ENCODE measurements around the gene BAIAP3.

Gene BAIAP3

GRCh38 chr16:1354815-1355540, 21.5 kb downstream of the BAIAP3 start:
- DNase-seq (ENCODE audit: low read depth, low spot score) = no peak
- no peak overlapping the region for H3K4me3 ChIP-seq (ENCODE audit: low read length)

DNA sequence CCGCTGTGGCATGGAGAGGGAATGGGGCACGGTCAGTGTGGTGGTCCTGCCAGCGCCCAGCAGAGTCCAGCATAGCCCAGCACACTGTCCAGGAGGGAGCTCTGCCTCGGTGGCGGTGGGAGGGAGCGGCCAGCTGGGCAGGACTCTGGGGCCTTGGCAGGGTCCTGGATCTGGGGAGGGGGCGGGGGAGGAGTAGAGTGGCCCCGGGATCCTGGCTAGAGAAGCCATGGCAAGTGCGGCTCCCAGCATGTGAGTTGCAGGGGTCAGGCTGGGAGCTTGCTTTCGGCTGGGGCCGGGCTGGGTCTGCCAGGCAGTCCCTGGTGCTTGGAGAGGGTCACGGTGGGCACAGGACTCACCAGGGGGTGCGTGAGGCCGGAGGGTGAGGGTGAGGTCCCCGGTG, 22.1 kb downstream of the BAIAP3 start:
- no peak for DNase-seq (ENCODE audit: low read depth, low spot score)
- no peak overlapping the region for H3K4me3 ChIP-seq (ENCODE audit: low read length)

DNA sequence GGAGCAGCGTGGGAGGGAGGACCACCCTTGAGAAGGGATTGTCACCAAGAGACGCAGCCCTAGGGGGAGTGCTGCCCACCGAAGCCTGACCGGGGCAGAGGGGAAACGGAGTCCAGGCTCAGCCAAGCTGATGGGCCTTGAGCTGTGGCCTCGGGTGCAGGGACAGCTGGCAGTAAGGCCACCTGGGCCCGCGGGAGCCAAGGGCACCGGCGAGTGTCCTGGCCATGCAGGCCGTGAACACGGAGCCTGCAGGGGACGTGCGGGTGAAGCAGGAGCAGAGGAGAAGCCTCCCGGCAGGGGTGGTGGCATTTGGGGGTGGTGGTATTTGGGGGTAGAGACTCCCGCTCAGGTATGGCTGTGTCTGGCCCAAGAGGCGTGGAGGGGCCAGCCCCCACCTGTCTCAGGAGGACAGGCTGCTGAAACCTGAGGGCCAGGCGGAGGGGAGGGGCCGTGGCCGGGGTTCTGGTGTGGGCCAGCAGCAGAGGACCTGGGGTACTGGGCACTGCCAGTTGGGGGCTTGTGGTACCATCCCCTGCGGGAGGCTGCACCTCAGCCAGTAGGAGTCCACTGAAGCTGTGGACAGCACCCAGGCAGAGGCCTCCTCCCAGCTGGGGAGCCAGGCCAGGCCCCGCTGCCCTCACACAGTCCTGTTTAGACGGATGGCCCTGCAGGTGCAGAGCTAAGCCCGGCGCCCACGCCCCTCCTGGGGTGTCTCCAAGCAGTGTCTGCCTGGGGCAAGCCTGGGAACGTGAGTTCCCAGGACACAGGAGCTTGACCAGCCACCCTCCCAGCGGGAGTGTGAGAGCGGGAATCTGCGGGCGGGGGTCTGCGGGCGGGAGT, 22.8 kb downstream of the BAIAP3 start:
- DNase-seq (ENCODE audit: low read depth, low spot score) = no peak
- no peak overlapping the region for H3K4me3 ChIP-seq (ENCODE audit: low read length)

DNA sequence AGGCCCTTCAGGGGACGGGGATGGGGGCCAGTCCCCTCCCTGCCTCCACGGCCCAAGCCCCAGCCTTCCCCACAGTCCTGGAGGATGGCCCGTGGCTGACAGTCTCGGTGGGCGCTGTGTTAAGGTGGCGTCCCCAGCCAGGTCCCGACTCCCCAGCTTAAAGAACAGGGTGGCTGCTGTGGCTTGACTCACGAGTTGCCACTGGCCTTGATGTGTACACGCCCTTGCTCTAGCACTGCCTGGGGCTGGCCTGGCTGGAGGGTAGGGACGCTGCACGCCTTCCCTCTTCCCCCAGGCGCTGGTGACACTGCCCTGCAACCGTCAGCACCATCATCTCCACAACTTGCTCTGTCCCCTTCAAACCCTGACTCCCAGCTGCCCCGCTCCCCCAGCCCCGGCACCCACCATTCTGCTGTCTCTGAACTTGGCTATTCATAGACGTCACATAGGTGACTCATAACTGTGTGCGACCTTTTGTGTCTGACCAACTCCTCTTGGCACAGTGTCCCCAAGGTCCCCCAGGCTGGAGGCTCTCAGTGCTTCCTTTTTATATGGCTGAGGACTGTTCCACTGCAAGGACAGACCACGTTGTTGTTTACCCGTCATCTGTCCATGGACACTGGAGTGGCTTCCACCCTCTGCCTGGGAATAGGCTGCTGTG, 24.6 kb downstream of the BAIAP3 start:
- no peak for DNase-seq (ENCODE audit: low read depth, low spot score)
- no peak overlapping the region for H3K4me3 ChIP-seq (ENCODE audit: low read length)

DNA sequence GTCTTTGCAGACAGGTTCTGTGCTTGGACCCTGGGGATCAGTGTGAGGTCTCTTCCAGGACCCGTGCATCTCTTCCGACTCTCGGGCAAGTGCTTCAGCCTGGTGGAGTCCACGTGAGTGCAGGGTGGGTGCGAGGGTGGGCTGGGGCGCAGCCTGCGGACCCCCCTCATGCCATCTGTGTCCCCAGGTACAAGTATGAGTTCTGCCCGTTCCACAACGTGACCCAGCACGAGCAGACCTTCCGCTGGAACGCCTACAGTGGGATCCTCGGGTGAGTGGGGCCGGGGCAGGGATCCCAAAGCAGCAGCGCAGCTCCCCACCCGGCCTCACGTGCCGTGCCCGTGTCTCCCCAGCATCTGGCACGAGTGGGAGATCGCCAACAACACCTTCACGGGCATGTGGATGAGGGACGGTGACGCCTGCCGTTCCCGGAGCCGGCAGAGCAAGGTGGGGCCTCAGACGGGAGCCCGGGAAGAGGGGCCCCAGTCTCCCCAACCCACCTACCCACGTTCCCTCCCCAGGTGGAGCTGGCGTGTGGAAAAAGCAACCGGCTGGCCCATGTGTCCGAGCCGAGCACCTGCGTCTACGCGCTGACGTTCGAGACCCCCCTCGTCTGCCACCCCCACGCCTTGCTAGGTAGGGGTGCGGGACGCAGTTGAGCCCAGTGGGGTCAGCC, 28.4 kb downstream of the BAIAP3 start:
- no peak overlapping the region for H3K4me3 ChIP-seq (ENCODE audit: low read length)
- no peak for DNase-seq (ENCODE audit: low read depth, low spot score)

DNA sequence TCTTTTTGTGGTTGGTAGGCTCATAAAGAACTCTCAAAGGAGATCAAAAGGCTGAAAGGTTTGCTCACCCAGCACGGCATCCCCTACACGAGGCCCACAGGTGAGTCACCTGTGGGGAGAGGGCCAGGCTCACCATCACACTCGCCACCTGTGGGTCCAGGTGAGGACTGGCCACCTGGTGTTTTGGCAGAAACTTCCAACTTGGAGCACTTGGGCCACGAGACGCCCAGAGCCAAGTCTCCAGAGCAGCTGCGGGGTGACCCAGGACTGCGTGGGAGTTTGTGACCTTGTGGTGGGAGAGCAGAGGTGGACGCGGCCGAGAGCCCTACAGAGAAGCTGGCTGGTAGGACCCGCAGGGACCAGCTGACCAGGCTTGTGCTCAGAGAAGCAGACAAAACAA, 29.4 kb downstream of the BAIAP3 start:
- no peak overlapping the region for H3K4me3 ChIP-seq (ENCODE audit: low read length)

DNA sequence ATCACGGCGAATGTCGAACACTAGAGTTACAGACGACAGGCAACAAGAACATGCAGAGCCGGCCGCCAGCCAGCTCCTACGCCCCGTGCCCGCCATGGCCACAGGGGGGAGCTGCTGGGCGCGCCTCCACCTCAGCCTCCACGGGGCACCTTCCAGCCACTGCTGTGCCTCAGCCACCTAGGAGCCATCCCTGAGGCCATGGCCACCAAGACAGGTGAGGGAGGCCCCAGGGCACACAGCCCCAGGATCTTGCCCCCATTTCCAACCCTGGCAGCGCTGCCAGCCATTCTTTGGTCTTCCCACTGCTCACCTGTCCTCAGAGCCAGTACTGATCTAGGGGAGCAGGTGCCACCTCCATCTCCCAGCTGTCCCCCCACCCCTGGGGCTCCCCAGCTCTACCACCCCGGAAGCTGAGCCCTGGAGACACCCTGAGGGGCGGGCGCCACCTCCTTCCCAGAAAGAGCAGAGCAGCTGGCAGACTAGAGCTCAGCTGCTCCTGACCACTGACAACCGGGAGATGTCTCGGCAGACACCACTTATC, 30.1 kb downstream of the BAIAP3 start:
- DNase-seq (ENCODE audit: low read depth, low spot score) = peak; percentile 22
- H3K4me3 ChIP-seq (ENCODE audit: low read length) = no peak overlapping the region

More for the DNA sequence above, 29.4 kb downstream of the BAIAP3 start:
- DNase-seq (ENCODE audit: low read depth, low spot score) = no peak

- no peak overlapping the region for H3K4me3 ChIP-seq (ENCODE audit: low read length)
- no peak for DNase-seq (ENCODE audit: low read depth, low spot score)
Observed at GRCh38 chr16:1364510-1364909, 31.1 kb downstream of the BAIAP3 start.

GRCh38 chr16:1366060-1366711, 32.7 kb downstream of the BAIAP3 start:
- H3K4me3 ChIP-seq (ENCODE audit: low read length) = no peak overlapping the region
- no peak for DNase-seq (ENCODE audit: low read depth, low spot score)

DNA sequence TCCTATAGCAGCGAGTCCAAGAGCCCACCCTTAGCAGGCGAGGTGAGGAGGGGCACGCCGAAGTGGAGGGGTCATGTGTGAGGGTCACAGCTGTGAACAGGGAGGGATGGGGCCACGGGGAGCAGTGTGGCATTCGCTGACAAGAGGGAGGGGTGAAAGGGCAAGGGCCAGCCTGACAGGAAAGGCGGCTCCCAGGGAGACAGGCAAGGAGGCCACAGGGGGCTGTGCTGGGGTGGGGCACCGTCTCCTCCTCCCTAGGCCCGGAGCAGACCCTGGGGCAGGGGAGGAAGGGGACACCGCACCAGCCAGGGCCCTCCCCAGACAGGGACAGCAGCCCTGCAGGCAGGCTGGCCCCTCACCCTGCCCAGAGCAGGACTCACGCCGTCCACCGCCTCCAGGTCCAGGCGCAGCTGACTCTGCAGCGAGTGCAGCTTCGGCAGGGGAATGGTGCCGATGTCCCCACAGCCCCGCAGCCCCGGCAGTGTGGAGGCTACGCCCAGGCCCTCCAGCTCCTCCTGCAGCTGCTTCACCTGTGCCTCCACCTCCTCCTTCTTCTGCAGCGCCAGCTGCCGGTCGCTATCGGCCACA, 33.4 kb downstream of the BAIAP3 start:
- DNase-seq (ENCODE audit: low read depth, low spot score) = no peak
- no peak overlapping the region for H3K4me3 ChIP-seq (ENCODE audit: low read length)

DNA sequence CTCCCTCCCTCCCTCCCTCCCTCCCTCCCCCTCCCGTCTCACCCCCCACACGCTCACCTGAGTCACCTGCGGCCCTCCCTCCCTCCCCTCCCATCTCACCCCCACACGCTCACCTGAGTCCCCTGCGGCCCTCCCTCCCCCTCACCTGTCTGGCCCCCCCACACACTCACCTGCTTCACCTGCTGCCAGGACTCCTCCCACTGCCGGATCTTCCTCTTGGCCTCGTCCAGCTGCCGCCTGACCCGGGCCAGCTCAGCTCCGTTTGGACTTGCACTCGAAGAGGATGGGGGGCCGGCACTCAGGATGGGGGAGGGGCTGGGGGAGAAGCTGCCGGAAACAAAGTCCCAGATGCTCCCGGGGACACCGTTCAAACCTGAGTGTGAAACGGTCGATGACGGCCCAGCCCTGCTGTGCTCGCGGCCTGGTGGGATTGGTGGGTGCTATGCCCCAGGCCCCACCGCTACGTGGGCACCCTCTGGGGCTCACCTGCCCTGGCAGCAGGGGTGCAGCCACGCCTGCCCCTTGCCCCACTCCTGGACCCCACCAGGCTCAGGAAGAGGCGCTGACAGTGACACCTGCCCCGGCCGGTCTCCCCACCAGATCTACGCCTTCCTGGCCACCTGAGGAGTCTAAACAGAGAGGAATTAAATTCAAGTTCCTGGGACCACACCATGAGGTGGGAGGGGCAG, 34.2 kb downstream of the BAIAP3 start:
- H3K4me3 ChIP-seq (ENCODE audit: low read length) = no peak overlapping the region
- DNase-seq (ENCODE audit: low read depth, low spot score) = no peak

DNA sequence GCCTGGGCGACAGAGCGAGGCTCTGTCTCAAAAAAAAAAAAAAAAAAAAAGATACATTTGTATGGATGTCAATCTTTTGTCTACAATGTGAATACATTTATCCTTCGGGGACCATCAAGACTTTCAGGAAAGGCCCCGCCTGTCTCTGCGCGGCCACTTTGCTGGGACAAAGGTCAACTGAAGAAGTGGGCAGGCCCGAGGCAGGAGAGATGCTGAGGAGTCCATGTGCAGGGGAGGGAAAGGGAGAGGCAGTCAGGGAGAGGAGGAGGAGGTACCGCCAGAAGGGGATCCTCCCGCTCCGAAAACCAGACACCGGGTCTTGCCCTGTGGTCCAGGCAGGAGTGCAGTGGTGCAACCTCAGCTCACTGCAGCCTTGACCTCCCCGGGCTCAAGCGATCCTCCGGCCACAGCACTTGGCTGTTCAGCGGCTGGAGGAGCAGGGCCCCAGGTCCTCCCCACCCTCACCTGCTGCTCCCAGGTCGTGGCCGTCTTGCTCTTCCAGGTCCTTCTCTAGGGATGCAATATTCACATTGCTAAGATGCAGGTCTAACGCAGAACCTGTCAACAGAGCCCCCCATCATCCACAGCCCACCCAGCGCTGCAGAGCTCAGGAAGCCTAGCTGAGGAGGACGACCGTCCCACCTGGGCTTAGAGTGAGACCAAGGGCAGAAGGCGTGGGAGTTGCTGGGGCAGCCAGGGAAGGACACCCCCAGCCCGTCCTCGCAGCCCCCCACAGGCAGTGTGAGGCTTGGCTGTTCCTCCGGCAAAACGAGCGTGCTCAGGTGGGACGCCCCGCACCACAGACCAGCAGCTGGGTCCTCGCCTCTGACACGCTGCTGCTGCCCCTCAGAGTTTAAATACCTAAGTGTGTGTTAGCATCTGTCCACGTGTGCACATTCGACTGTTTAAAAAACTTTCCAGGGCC, 37.9 kb downstream of the BAIAP3 start:
- DNase-seq (ENCODE audit: low read depth, low spot score) = no peak
- no peak overlapping the region for H3K4me3 ChIP-seq (ENCODE audit: low read length)

- H3K4me3 ChIP-seq (ENCODE audit: low read length) = no peak overlapping the region
- no peak for DNase-seq (ENCODE audit: low read depth, low spot score)
Observed at GRCh38 chr16:1372292-1372950, 39.0 kb downstream of the BAIAP3 start.

- no peak for DNase-seq (ENCODE audit: low read depth, low spot score)
Observed at GRCh38 chr16:1374418-1375297, 41.2 kb downstream of the BAIAP3 start.

DNA sequence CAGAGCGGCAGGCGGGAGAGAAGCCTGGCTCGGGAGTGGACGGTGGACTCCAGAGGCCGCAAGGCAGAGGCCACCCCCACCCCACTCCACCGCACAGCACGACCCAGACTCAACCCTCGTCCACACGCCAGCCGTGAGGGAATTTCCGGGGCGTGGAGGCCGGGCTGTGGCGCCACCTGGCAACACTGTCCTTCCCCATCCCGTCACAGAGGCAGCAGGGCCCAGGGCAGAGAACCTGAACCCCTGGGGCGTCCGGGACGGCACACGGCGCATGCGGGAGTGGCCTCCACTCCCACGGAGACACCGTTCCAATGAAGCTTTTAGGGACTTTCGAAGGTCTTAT, 41.8 kb downstream of the BAIAP3 start:
- H3K4me3 ChIP-seq (ENCODE audit: low read length) = no peak overlapping the region
- DNase-seq (ENCODE audit: low read depth, low spot score) = no peak

More at GRCh38 chr16:1374418-1375297, 41.2 kb downstream of the BAIAP3 start:
- H3K4me3 ChIP-seq (ENCODE audit: low read length) = no peak overlapping the region

Measured in Jurkat, Clone E6-1 (cell line).